SU-DHL-6 (cell line): ENCODE results near the gene TNS1.

ENCODE experiments used
- H2AFZ ChIP-seq: fragments of 200-600 bp; sonication (generic); 2 replicates; pipeline ENCODE4 v1.6.1; 2014; ENCODE audit warnings: low read depth, mild to moderate bottlenecking, moderate library complexity, mixed read lengths, antibody characterized with exemption, low read length; ENCODE audit not compliant: severe bottlenecking
- H3F3A ChIP-seq: fragments of 200-600 bp; shearing (Covaris generic); 2 replicates; pipeline ENCODE4 v1.6.0; 2016; ENCODE audit warnings: antibody characterized with exemption, mild to moderate bottlenecking; ENCODE audit not compliant: insufficient read depth
- H3K27ac ChIP-seq: fragments of 200-600 bp; sonication (generic); 2 replicates; pipeline ENCODE4 v1.5.1; 2016; ENCODE audit warnings: low read depth, mild to moderate bottlenecking, low read length, moderate library complexity, mixed read lengths
- H3K27me3 ChIP-seq: fragments of 200-600 bp; sonication (generic), shearing (Covaris generic); 2 replicates; pipeline ENCODE4 v1.6.0; 2014; ENCODE audit warnings: mild to moderate bottlenecking, low read length
- H3K36me3 ChIP-seq: fragments of 200-600 bp; sonication (generic); 2 replicates; pipeline ENCODE4 v1.6.1; 2014; ENCODE audit warnings: mild to moderate bottlenecking, low read length, mixed read lengths
- H3K4me2 ChIP-seq: fragments of 300-600, 200-600 bp; shearing (Covaris generic), sonication (generic); 2 replicates; pipeline ENCODE4 v1.6.0; 2014; ENCODE audit warnings: low read length, low read depth, mild to moderate bottlenecking; ENCODE audit not compliant: poor library complexity, severe bottlenecking
- H3K4me3 ChIP-seq: fragments of 200-600 bp; sonication (generic); 2 replicates; pipeline ENCODE4 v1.5.1; 2014; ENCODE audit warnings: antibody characterized with exemption, low read length, mild to moderate bottlenecking, mixed read lengths; ENCODE audit not compliant: insufficient read depth, poor library complexity, severe bottlenecking
- H3K79me2 ChIP-seq: fragments of 200-600 bp; sonication (generic); 2 replicates; pipeline ENCODE4 v1.6.1; 2014; ENCODE audit warnings: mild to moderate bottlenecking, low read length, moderate library complexity; ENCODE audit not compliant: insufficient read depth
- H3K9ac ChIP-seq: fragments of 200-600 bp; sonication (generic); 2 replicates; pipeline ENCODE4 v1.7.0; 2014; ENCODE audit warnings: mild to moderate bottlenecking, low read length
- H3K9me2 ChIP-seq: fragments of 200-600 bp; sonication (generic); replicated peaks from 2 replicates; pipeline ENCODE4 v1.6.1; 2014; ENCODE audit warnings: low read length; ENCODE audit not compliant: insufficient read depth
- H3K9me3 ChIP-seq: fragments of 200-600 bp; sonication (generic); 2 replicates; pipeline ENCODE4 v1.6.1; 2014; ENCODE audit warnings: low read length, mixed read lengths; ENCODE audit not compliant: insufficient read depth
- H4K20me1 ChIP-seq: fragments of 200-600 bp; sonication (generic); 2 replicates; pipeline ENCODE4 v1.6.1; 2014; ENCODE audit warnings: low read depth, mild to moderate bottlenecking, antibody characterized with exemption, low read length, moderate library complexity, mixed read lengths
- EZH2phosphoT487 ChIP-seq: fragments of 200-600 bp; sonication (generic), shearing (Covaris generic); conservative IDR thresholded peaks from 2 replicates; pipeline ENCODE4 v1.6.1; 2018; ENCODE audit warnings: mild to moderate bottlenecking, antibody characterized with exemption, low read length, moderate library complexity, mixed read lengths
- TF ChIP-seq, protein P1 (sequence below): fragments of 200-600 bp; sonication (generic); IDR thresholded peaks from one replicate; pipeline ENCODE4 v1.5.1; 2017; ENCODE audit warnings: antibody characterized with exemption, mild to moderate bottlenecking, low read length, moderate library complexity; ENCODE audit not compliant: insufficient read depth, poor library complexity, severe bottlenecking

The TNS1 gene

DNA sequence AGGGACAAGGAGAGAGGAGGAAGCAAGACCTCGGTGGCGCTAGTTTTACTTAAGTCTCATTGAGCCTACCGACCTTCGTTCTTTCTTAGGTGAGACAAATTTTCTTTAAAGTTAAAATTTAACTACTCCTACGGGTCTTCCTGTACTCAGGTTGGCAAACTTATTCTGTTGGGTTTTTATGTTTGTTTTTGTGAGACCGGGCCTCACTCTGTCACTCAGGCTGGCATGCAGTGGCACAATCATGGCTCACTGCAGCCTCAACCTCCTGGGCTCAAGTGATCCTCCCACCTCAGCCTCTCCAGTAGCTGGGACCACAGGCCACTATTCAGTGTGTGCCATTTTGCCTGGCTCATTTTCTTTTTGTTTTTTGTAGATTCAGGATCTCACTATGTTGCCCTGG is 189.0 kb downstream of the TNS1 start:
- Histone ChIP-seq H4K20me1 (no peaks in the 10 kb centered on the region), H3K9me2 (no peaks in the 10 kb centered on the region), H3K9ac (no peak overlapping the region), H3K27me3 (no peaks in the 10 kb centered on the region), H3K36me3 (no peaks in the 10 kb centered on the region), H3K4me2 (no peak overlapping the region), H3F3A (no peaks in the 10 kb centered on the region), H3K27ac (no peak overlapping the region), H3K9me3 (no peaks in the 10 kb centered on the region), H3K4me3 (no peak overlapping the region), H3K79me2 (no peaks in the 10 kb centered on the region), H2AFZ (no peak overlapping the region)
- no peak for TF ChIP-seq EZH2phosphoT487
- TF ChIP-seq, protein P1, sequence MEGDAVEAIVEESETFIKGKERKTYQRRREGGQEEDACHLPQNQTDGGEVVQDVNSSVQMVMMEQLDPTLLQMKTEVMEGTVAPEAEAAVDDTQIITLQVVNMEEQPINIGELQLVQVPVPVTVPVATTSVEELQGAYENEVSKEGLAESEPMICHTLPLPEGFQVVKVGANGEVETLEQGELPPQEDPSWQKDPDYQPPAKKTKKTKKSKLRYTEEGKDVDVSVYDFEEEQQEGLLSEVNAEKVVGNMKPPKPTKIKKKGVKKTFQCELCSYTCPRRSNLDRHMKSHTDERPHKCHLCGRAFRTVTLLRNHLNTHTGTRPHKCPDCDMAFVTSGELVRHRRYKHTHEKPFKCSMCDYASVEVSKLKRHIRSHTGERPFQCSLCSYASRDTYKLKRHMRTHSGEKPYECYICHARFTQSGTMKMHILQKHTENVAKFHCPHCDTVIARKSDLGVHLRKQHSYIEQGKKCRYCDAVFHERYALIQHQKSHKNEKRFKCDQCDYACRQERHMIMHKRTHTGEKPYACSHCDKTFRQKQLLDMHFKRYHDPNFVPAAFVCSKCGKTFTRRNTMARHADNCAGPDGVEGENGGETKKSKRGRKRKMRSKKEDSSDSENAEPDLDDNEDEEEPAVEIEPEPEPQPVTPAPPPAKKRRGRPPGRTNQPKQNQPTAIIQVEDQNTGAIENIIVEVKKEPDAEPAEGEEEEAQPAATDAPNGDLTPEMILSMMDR, result no peak

DNA sequence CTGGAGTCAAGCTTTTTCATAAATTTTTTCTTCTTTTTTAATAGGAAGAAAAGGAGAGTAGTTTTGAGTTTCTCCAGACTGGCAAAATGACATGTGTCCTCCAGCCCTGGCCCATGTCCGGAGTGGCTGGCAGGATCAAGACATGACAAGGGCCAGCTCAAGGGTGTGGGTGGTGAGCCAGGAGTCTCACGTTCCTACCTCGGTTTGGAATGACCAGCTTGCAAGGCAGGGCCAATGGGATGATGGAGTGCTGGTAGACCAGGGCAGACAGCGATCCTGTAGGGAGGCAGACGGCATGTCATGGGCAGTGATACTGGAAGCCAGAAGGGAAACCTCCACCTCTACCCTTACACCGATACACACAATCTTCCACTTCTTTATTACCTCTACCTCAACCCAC is 190.6 kb downstream of the TNS1 start:
- H2AFZ ChIP-seq, result no peak overlapping the region
- no peaks in the 10 kb centered on the region for H3K27me3 ChIP-seq
- H3K9me2 ChIP-seq, result no peaks in the 10 kb centered on the region
- no peak for TF ChIP-seq EZH2phosphoT487
- TF ChIP-seq, protein P1, result no peak
- H3K36me3 ChIP-seq, result no peaks in the 10 kb centered on the region
- H3K79me2 ChIP-seq, result no peaks in the 10 kb centered on the region
- H3K9ac ChIP-seq, result no peak overlapping the region
- H3K27ac ChIP-seq, result no peak overlapping the region
- H3K9me3 ChIP-seq, result no peaks in the 10 kb centered on the region
- H3K4me2 ChIP-seq, result no peak overlapping the region
- no peaks in the 10 kb centered on the region for H3F3A ChIP-seq
- no peaks in the 10 kb centered on the region for H4K20me1 ChIP-seq
- no peak overlapping the region for H3K4me3 ChIP-seq

DNA sequence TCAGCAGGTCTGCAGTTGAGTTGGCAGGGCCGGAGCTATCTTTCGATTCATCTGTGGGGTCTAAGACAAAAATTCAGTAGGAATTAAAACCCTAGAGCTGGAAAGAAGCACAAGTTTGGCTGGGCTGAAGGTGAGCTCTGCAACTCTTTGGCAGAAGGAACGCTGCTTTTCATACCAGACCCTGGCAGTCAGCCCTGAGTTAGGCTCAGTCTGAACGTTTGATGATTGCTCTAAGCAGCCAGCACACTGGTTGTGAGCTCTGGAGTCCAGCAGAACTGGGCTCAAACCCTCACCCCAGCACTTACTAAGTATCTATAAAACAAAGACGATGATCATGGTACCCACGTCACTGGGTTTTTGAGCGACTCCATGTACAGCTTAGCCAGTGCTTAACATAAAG is 192.5 kb downstream of the TNS1 start:
- H3K27ac ChIP-seq, result no peak overlapping the region
- H4K20me1 ChIP-seq, result no peaks in the 10 kb centered on the region
- H3K27me3 ChIP-seq, result no peaks in the 10 kb centered on the region
- H3F3A ChIP-seq, result no peaks in the 10 kb centered on the region
- H3K9me3 ChIP-seq, result no peaks in the 10 kb centered on the region
- no peaks in the 10 kb centered on the region for H3K79me2 ChIP-seq
- no peak overlapping the region for H3K9ac ChIP-seq
- H3K9me2 ChIP-seq, result no peaks in the 10 kb centered on the region
- no peak overlapping the region for H3K4me3 ChIP-seq
- H2AFZ ChIP-seq, result no peak overlapping the region
- TF ChIP-seq EZH2phosphoT487, result no peak
- TF ChIP-seq, protein P1, result no peak
- H3K4me2 ChIP-seq, result no peak overlapping the region
- no peaks in the 10 kb centered on the region for H3K36me3 ChIP-seq
